GM19467 (cell line): Measurements from ENCODE around the gene SH3GL1.

Experiments
- ATAC-seq: cut with Tn5 transposase; IDR thresholded peaks from one replicate; pipeline ENCODE4 v1.9.1; 2021; ENCODE audit warnings: mild to moderate bottlenecking, moderate library complexity; ENCODE audit not compliant: unreplicated experiment

Gene SH3GL1

GRCh38 chr19:4431808-4432674 is 31.7 kb upstream of the SH3GL1 start:
- no peak for ATAC-seq

GRCh38 chr19:4431296-4431695 is 30.9 kb upstream of the SH3GL1 start:
- no peak for ATAC-seq

- ATAC-seq = no peak
Observed at GRCh38 chr19:4430760-4431159, 30.4 kb upstream of the SH3GL1 start.

GRCh38 chr19:4429771-4430171 is 29.4 kb upstream of the SH3GL1 start:
- no peak for ATAC-seq

GRCh38 chr19:4429256-4429655 is 28.9 kb upstream of the SH3GL1 start:
- ATAC-seq = no peak

- ATAC-seq = no peak
Observed at GRCh38 chr19:4428326-4428975, 28.1 kb upstream of the SH3GL1 start.

GRCh38 chr19:4425537-4425936 is 25.2 kb upstream of the SH3GL1 start:
- ATAC-seq = no peak

GRCh38 chr19:4423416-4424126 is 23.2 kb upstream of the SH3GL1 start:
- ATAC-seq = no peak

- ATAC-seq = no peak
Observed at GRCh38 chr19:4416268-4416667, 15.9 kb upstream of the SH3GL1 start.

- no peak for ATAC-seq
Observed at GRCh38 chr19:4415352-4415751, 15.0 kb upstream of the SH3GL1 start.

GRCh38 chr19:4414800-4415321 is 14.5 kb upstream of the SH3GL1 start:
- ATAC-seq = no peak

GRCh38 chr19:4414144-4414799 is 13.9 kb upstream of the SH3GL1 start:
- ATAC-seq = no peak

- no peak for ATAC-seq
Observed at GRCh38 chr19:4413588-4413987, 13.2 kb upstream of the SH3GL1 start.

GRCh38 chr19:4409123-4409933 is 9.0 kb upstream of the SH3GL1 start:
- no peak for ATAC-seq

- no peak for ATAC-seq
Observed at GRCh38 chr19:4406626-4407025, 6.3 kb upstream of the SH3GL1 start.

- no peak for ATAC-seq
Observed at GRCh38 chr19:4405977-4406376, 5.6 kb upstream of the SH3GL1 start.

- ATAC-seq = no peak
Observed at GRCh38 chr19:4403005-4403761, 2.8 kb upstream of the SH3GL1 start.

- peak; percentile 64 for ATAC-seq
Observed at GRCh38 chr19:4402171-4403004, 2.0 kb upstream of the SH3GL1 start, which contains the start of gene CHAF1A. Gene CHAF1A, plus strand, starts transcription at chr19:4402640. Its CDS starts 123 bp downstream, at chr19:4402763.
